Cardiac fibroblast (primary cell): ENCODE data around the gene SH3TC1.
A peak's percentile ranks its signal among the peaks of the same experiment; 100 is the strongest.

Experiments
- DNase-seq, 2 donors: peaks; one replicate each; pipeline versions ENCODE4 v3.0.0 to v3.0.0-alpha.2; 2010; ENCODE audit warnings: low read depth in 2 of 2
- H3K4me3 ChIP-seq, 2 donors: replicated peaks in 1 of 2; 1 replicate in 1 of 2; 2 replicates in 1 of 2; pipeline ENCODE4 v1.5.1; 2011; ENCODE audit warnings: low read depth in 2 of 2, low read length in 2 of 2, mild to moderate bottlenecking in 2 of 2, moderate library complexity in 1 of 2
- TF ChIP-seq, protein P1 (sequence below): IDR thresholded peaks from one replicate; pipeline ENCODE4 v1.5.1; 2011; ENCODE audit warnings: low read depth, mild to moderate bottlenecking, low read length, inconsistent platforms

Gene SH3TC1

DNA sequence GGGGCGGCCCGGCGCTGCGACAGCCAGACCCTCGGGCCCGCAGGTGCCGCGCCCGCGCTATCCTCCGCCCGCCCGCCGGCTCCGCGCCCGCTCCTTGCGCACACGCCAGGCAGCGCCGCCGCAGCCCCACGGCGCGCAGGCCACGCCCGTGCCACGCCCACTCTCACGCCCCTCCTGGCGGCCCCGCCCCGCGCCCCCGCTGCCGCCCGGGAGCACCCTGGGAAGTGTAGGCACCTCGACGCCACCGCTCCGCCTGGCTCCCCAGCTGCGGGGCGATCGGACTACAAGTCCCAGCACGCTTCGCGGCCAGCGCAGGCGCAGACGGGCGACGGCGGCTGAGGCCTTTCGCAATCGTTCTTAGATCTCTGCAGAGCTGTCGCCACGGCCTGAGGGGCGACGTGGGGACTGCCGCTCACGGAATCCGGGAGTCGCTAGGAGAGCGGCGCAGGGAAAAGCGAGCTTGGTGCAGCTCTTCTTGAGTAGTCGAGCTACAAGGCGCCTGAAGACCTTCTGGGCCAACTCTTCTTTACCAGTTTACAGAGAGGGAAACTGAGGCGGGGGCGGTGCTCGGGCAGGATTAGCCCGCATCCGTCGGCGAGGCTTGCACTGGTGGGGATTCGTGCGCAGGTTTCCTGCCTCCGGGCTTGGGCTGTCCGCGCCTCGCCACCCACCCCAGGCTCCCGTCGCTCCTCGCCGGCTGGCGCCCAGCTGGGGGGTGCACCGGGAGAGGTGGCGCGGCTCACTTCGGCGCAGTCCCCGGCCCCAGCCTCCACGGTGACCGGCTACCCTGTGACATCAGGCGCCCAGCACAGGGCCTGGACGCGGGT lies 40.2 kb upstream of the SH3TC1 start, which contains the start of gene ABLIM2:
Gene ABLIM2, minus strand, starts transcription at position 104 of the 827 bp plus-strand sequence. CDS start 124 bp downstream, outside the sequence.
- peak; percentile 98 to 99 for DNase-seq
- H3K4me3 ChIP-seq = peak within 1 kb of the TSS; percentile 85 to 95
- TF ChIP-seq, protein P1, sequence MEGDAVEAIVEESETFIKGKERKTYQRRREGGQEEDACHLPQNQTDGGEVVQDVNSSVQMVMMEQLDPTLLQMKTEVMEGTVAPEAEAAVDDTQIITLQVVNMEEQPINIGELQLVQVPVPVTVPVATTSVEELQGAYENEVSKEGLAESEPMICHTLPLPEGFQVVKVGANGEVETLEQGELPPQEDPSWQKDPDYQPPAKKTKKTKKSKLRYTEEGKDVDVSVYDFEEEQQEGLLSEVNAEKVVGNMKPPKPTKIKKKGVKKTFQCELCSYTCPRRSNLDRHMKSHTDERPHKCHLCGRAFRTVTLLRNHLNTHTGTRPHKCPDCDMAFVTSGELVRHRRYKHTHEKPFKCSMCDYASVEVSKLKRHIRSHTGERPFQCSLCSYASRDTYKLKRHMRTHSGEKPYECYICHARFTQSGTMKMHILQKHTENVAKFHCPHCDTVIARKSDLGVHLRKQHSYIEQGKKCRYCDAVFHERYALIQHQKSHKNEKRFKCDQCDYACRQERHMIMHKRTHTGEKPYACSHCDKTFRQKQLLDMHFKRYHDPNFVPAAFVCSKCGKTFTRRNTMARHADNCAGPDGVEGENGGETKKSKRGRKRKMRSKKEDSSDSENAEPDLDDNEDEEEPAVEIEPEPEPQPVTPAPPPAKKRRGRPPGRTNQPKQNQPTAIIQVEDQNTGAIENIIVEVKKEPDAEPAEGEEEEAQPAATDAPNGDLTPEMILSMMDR = no peak

DNA sequence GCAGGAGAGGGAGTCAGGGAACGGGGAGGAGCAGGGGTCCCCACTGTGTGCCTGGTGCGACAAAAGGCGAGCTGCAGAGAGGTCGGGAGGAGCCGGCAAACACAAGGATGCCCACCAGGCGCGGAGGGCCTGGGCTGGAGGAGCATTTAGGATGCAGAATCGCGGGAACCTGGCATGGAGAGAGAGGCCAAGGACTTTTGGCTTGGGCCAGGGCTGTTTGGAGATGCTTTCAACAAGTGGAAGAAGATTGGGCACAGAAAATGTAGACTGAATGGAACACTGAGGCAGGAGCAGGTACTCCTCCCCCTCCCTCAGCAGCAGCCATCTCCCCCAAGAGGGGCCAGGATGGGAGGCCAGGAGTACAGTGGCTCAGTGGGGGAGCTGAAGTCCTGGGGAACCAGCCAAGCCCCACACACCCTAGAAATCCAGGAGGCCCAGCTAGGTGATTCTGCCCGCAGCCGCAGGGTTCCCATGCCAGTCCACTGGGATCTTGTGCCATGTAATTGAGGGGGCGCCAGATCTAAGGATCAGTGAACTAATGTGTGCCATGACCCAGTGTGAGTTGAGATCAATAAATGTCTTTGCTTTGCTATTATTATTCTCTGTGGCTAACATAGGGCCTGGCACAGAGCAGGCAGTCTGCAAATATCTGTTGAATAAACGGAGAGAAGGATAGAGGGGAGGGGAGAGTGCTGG lies 39.4 kb upstream of the SH3TC1 start:
- H3K4me3 ChIP-seq = peak overlapping the region; percentile 85 to 95
- TF ChIP-seq, protein P1 = no peak
- no peak for DNase-seq

DNA sequence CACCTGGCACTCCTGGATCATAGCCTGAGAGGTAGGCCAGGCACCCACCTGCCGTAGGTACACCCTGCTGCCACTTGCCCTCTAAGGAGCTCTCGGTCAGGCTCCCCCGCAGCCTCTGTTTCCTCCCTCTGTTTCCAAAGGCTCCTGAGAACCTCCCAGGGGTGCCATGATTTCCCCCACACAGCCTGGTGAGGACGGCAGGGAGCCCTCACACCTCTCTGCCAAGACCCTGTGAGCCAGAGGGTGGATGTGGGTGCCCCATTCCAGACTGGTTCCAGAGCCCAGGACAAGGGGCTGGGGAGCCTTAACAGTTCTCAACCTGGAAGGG lies 38.9 kb upstream of the SH3TC1 start:
- no peak overlapping the region for H3K4me3 ChIP-seq
- TF ChIP-seq, protein P1 = no peak
- DNase-seq = no peak

- no peak overlapping the region for H3K4me3 ChIP-seq
- DNase-seq = no peak
- TF ChIP-seq, protein P1 = no peak
Observed at GRCh38 chr4:8160572-8160971, 38.5 kb upstream of the SH3TC1 start.

DNA sequence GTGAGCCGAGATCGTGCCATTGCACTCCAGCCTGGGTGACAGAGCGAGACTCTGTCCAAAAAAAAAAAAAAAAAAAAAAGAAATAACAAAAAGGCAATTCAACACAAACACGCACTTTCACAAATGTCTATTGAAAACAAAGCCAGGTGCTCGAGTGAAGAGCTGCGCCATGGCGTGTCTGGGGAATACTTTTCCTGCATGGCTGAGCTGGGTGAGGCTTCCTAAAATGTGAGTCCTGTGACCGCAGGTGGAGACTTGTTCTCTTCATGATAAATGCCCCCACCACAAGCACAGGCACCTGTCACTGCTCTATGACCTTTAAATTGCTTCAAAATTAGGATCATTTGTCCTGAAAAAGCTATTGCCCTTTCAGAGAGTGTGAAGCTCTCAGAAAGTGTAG lies 36.5 kb upstream of the SH3TC1 start:
- TF ChIP-seq, protein P1 = no peak
- no peak overlapping the region for H3K4me3 ChIP-seq
- DNase-seq = no peak

GRCh38 chr4:8163026-8163425 lies 36.1 kb upstream of the SH3TC1 start:
- H3K4me3 ChIP-seq = no peak overlapping the region
- TF ChIP-seq, protein P1 = no peak
- no peak for DNase-seq
